Fibroblast of skin of right biceps (primary cell): Measurements from ENCODE around the gene NT5C1B.

Source experiments
- DNase-seq: peaks from one replicate; pipeline ENCODE4 v3.0.0-alpha.2; 2013

Gene NT5C1B

GRCh38 chr2:18548621-18549020 is 40.7 kb downstream of the NT5C1B start:
- DNase-seq: no peak

GRCh38 chr2:18546567-18546966 is 42.8 kb downstream of the NT5C1B start:
- DNase-seq: no peak

GRCh38 chr2:18545384-18545783 is 44.0 kb downstream of the NT5C1B start:
- DNase-seq: peak; percentile 76

- DNase-seq: peak; percentile 46
Measured at GRCh38 chr2:18544171-18544570, 45.2 kb downstream of the NT5C1B start.

GRCh38 chr2:18540872-18541271 is 48.5 kb downstream of the NT5C1B start:
- no peak for DNase-seq

GRCh38 chr2:18536697-18537096 is 52.7 kb downstream of the NT5C1B start:
- no peak for DNase-seq

- DNase-seq: peak; percentile 78
Measured at GRCh38 chr2:18536100-18536499, 53.3 kb downstream of the NT5C1B start.

GRCh38 chr2:18531194-18531593 is 58.2 kb downstream of the NT5C1B start:
- no peak for DNase-seq

- no peak for DNase-seq
Measured at GRCh38 chr2:18527822-18528221, 61.5 kb downstream of the NT5C1B start.

- DNase-seq: no peak
Measured at GRCh38 chr2:18527326-18527725, 62.0 kb downstream of the NT5C1B start.

- DNase-seq: no peak
Measured at GRCh38 chr2:18526429-18526828, 62.9 kb downstream of the NT5C1B start.

GRCh38 chr2:18525852-18526251 is 63.5 kb downstream of the NT5C1B start:
- DNase-seq: no peak

- DNase-seq: no peak
Measured at GRCh38 chr2:18525236-18525635, 64.1 kb downstream of the NT5C1B start.

- DNase-seq: peak; percentile 34
Measured at GRCh38 chr2:18522484-18523146, 66.8 kb downstream of the NT5C1B start.

- peak; percentile 81 for DNase-seq
Measured at GRCh38 chr2:18520451-18521425, 68.6 kb downstream of the NT5C1B start.

- no peak for DNase-seq
Measured at GRCh38 chr2:18519914-18520450, 69.4 kb downstream of the NT5C1B start.

GRCh38 chr2:18518116-18519111 is 71.0 kb downstream of the NT5C1B start:
- DNase-seq: peak; percentile 74

- no peak for DNase-seq
Measured at GRCh38 chr2:18517386-18517785, 72.0 kb downstream of the NT5C1B start.

GRCh38 chr2:18516112-18516511 is 73.3 kb downstream of the NT5C1B start:
- DNase-seq: peak; percentile 90

GRCh38 chr2:18514526-18515461 is 74.6 kb downstream of the NT5C1B start:
- no peak for DNase-seq
